Endodermal cell (in vitro differentiated cells): ENCODE measurements around the gene GTPBP10. TPM values are rescaled to one million over a fixed set of nuclear protein-coding genes. Genes with fewer than 3 reads are reported as not detected.
"Not testable (repeated sequence)": the region's sequence is repeated elsewhere in the genome, so short reads cannot be mapped to it uniquely, and the experiment has no call there.

Source experiments
- DNase-seq: peaks from one replicate; pipeline ENCODE4 v3.0.0-alpha.2; 2017
- H3K27ac ChIP-seq: 2 replicates; pipeline ENCODE4 v1.5.1; 2013; ENCODE audit warnings: mild to moderate bottlenecking, low read depth, low read length, moderate library complexity
- H3K27me3 ChIP-seq: 2 replicates; pipeline ENCODE4 v1.6.1; 2013; ENCODE audit warnings: mild to moderate bottlenecking, low read length, moderate library complexity; ENCODE audit not compliant: insufficient read depth, control insufficient read depth, poor library complexity, severe bottlenecking
- H3K36me3 ChIP-seq: 2 replicates; pipeline ENCODE4 v1.7.0; 2013; ENCODE audit warnings: mild to moderate bottlenecking, low read length, moderate library complexity; ENCODE audit not compliant: control insufficient read depth, insufficient read depth
- H3K4me1 ChIP-seq: one replicate; pipeline ENCODE4 v1.7.0; 2013; ENCODE audit warnings: low read length; ENCODE audit not compliant: control insufficient read depth, insufficient read depth
- H3K4me3 ChIP-seq: 2 replicates; pipeline ENCODE4 v1.5.1; 2013; ENCODE audit warnings: mild to moderate bottlenecking, low read length, moderate library complexity
- H3K9ac ChIP-seq: 2 replicates; pipeline ENCODE4 v1.6.1; 2013; ENCODE audit warnings: mild to moderate bottlenecking, low read length, moderate library complexity; ENCODE audit not compliant: poor library complexity, severe bottlenecking; ENCODE audit errors: extremely low read depth
- H3K9me3 ChIP-seq: 2 replicates; pipeline ENCODE4 v1.6.1; 2013; ENCODE audit warnings: mild to moderate bottlenecking, low read length, moderate library complexity; ENCODE audit not compliant: control insufficient read depth
- H3K27ac Mint-ChIP-seq: 2 replicates; pipeline ENCODE4 v1.8.0; 2020; ENCODE audit warnings: mixed read lengths
- H3K27me3 Mint-ChIP-seq: 2 replicates; pipeline ENCODE4 v1.8.0; 2021; ENCODE audit warnings: mild to moderate bottlenecking, mixed read lengths; ENCODE audit not compliant: insufficient read depth
- H3K36me3 Mint-ChIP-seq: 2 replicates; pipeline ENCODE4 v1.8.0; 2020; ENCODE audit warnings: low read depth, mixed read lengths
- H3K4me1 Mint-ChIP-seq: 2 replicates; pipeline ENCODE4 v1.8.0; 2020; ENCODE audit warnings: mixed read lengths
- H3K4me3 Mint-ChIP-seq: 2 replicates; pipeline ENCODE4 v1.8.0; 2020; ENCODE audit warnings: mild to moderate bottlenecking, moderate library complexity, mixed read lengths
- H3K9me3 Mint-ChIP-seq: 2 replicates; pipeline ENCODE4 v1.8.0; 2020; ENCODE audit warnings: mild to moderate bottlenecking, mixed read lengths
- CTCF ChIP-seq: fragments of 200-600 bp; sonication (generic); conservative IDR thresholded peaks from 2 replicates; pipeline ENCODE4 v1.5.0; 2021; ENCODE audit warnings: antibody characterized with exemption, mild to moderate bottlenecking
- WGBS, 2 experiments: methylation state at CpG; one replicate each; pipeline versions ENCODE4 v1.1.5 to v1.1.7; 2013; ENCODE audit warnings: missing lambda C conversion rate in 2 of 2, mixed read lengths in 1 of 2; ENCODE audit not compliant: insufficient coverage in 1 of 2, insufficient read length in 1 of 2; 5-methylcytosine and 5-hydroxymethylcytosine counted together
- total RNA-seq, 2 donors: library from RNA; stranded (reverse); fragmentation: NEBNext Ultra II Directional in 1 of 2; extraction: Animal tissue kit (Norgen Biotek cat#: 25700) in 1 of 2; gene quantifications; 2 replicates in 1 of 2; 3 replicates in 1 of 2; pipeline ENCODE4 v1.2.1, GENCODE V29; 2021

Gene GTPBP10
- total RNA-seq, 2 donors from 2014 or later, result 24.5 to 26.3 TPM

- no peak overlapping the region for H3K4me3 ChIP-seq
- no peak for DNase-seq
- H3K36me3 ChIP-seq, result no peaks in the 10 kb centered on the region
- H3K9ac ChIP-seq, result no peak overlapping the region
- no CpG with 5 or more reads among the region's 1 CpG for WGBS, 2 experiments
- no peak overlapping the region for H3K27ac ChIP-seq
- no peak overlapping the region for H3K27ac Mint-ChIP-seq
- H3K36me3 Mint-ChIP-seq, result no peaks in the 10 kb centered on the region
- H3K9me3 Mint-ChIP-seq, result no peaks in the 10 kb centered on the region
- peaks cover 26% of the 10 kb centered on the region for H3K27me3 Mint-ChIP-seq
- H3K4me3 Mint-ChIP-seq, result no peak overlapping the region
- H3K9me3 ChIP-seq, result no peaks in the 10 kb centered on the region
- no peaks in the 10 kb centered on the region for H3K4me1 ChIP-seq
- no peak for TF ChIP-seq CTCF
- no peaks in the 10 kb centered on the region for H3K4me1 Mint-ChIP-seq
- peaks cover 25% of the 10 kb centered on the region for H3K27me3 ChIP-seq
These were observed 20.0 kb upstream of the GTPBP10 start for GRCh38 chr7:90326500-90326899.

GRCh38 chr7:90334193-90334843 lies 12.2 kb upstream of the GTPBP10 start:
- Histone ChIP-seq H3K4me3 (no peak overlapping the region), H3K9ac (no peak overlapping the region), H3K36me3 (no peaks in the 10 kb centered on the region), H3K27me3 (no peaks in the 10 kb centered on the region), H3K27ac (no peak overlapping the region), H3K4me1 (no peaks in the 10 kb centered on the region), H3K9me3 (no peaks in the 10 kb centered on the region)
- 94 to 96% methylated on average over 9 to 48 of the region's 48 CpGs for WGBS, 2 experiments
- H3K27me3 Mint-ChIP-seq, result peaks cover 1% of the 10 kb centered on the region
- TF ChIP-seq CTCF, result no peak
- no peak for DNase-seq
- no peaks in the 10 kb centered on the region for H3K36me3 Mint-ChIP-seq
- no peak overlapping the region for H3K27ac Mint-ChIP-seq
- H3K4me3 Mint-ChIP-seq, result no peak overlapping the region
- no peaks in the 10 kb centered on the region for H3K4me1 Mint-ChIP-seq
- peaks cover 9% of the 10 kb centered on the region for H3K9me3 Mint-ChIP-seq

- H3K9me3 Mint-ChIP-seq, H3K27ac Mint-ChIP-seq, DNase-seq, H3K4me3 Mint-ChIP-seq, H3K27me3 ChIP-seq, H3K4me1 ChIP-seq, H3K4me3 ChIP-seq, H3K27me3 Mint-ChIP-seq, H3K9ac ChIP-seq, H3K9me3 ChIP-seq, H3K36me3 Mint-ChIP-seq, H3K4me1 Mint-ChIP-seq, H3K27ac ChIP-seq, H3K36me3 ChIP-seq: not testable (repeated sequence)
- WGBS, 2 experiments, result 89 to 96% methylated on average over 2 of the region's 2 CpGs
These were observed 11.6 kb upstream of the GTPBP10 start for GRCh38 chr7:90334926-90335325.

- TF ChIP-seq CTCF, result no peak
- no peaks in the 10 kb centered on the region for H3K4me1 Mint-ChIP-seq
- H3K9me3 Mint-ChIP-seq, result peaks cover 9% of the 10 kb centered on the region
- no peak overlapping the region for H3K27ac Mint-ChIP-seq
- H3K9me3 ChIP-seq, result no peaks in the 10 kb centered on the region
- no peaks in the 10 kb centered on the region for H3K36me3 Mint-ChIP-seq
- H3K4me1 ChIP-seq, result no peaks in the 10 kb centered on the region
- no peaks in the 10 kb centered on the region for H3K27me3 ChIP-seq
- no peak overlapping the region for H3K4me3 Mint-ChIP-seq
- peaks cover 1% of the 10 kb centered on the region for H3K27me3 Mint-ChIP-seq
- no peak overlapping the region for H3K4me3 ChIP-seq
- no peaks in the 10 kb centered on the region for H3K36me3 ChIP-seq
- no peak overlapping the region for H3K27ac ChIP-seq
- no peak overlapping the region for H3K9ac ChIP-seq
- DNase-seq, result no peak
These were observed 9.4 kb upstream of the GTPBP10 start for GRCh38 chr7:90337106-90337505.
